SK-N-SH treated with all-trans-retinoic acid at 6 μM for 48 hours (cell line): ENCODE results near the gene ASCC1.

Experiments
- ATAC-seq: fragments of 200-7000 bp; cut with Tn5 transposase; 3 replicates; pipeline ENCODE4 v1.9.1; 2020; ENCODE audit warnings: mild to moderate bottlenecking, moderate library complexity
- BACH2 ChIP-seq: fragments of 250-450 bp; sonication (Bioruptor Pico); IDR thresholded peaks from 2 replicates; pipeline ENCODE4 v1.9.0; 2021; ENCODE audit warnings: mild to moderate bottlenecking, borderline replicate concordance
- GLIS3 ChIP-seq: fragments of 250-450 bp; sonication (Bioruptor Pico); IDR thresholded peaks from 2 replicates; pipeline ENCODE4 v1.5.0; 2020; ENCODE audit warnings: mild to moderate bottlenecking, moderate library complexity
- OSR1 ChIP-seq: fragments of 250-450 bp; sonication (Bioruptor Pico); IDR thresholded peaks from 2 replicates; pipeline ENCODE4 v1.8.0; 2022; ENCODE audit warnings: moderate library complexity, mild to moderate bottlenecking, inconsistent platforms
- RARB ChIP-seq: fragments of 250-450 bp; sonication (Bioruptor Pico); IDR thresholded peaks from 2 replicates; pipeline ENCODE4 v1.8.0; 2021; ENCODE audit warnings: mild to moderate bottlenecking, moderate library complexity
- TOX ChIP-seq: fragments of 250-450 bp; sonication (Bioruptor Pico); IDR thresholded peaks from 2 replicates; pipeline ENCODE4 v1.8.0; 2021; ENCODE audit warnings: mild to moderate bottlenecking, moderate library complexity, borderline replicate concordance
- TSHZ2 ChIP-seq: fragments of 250-450 bp; sonication (Bioruptor Pico); IDR thresholded peaks from 2 replicates; pipeline ENCODE4 v1.5.0; 2020; ENCODE audit warnings: mild to moderate bottlenecking, moderate library complexity
- ZFP30 ChIP-seq: fragments of 450-650 bp; formaldehyde crosslinking; IDR thresholded peaks from 2 replicates; pipeline ENCODE4 v1.5.0; 2022; ENCODE audit warnings: mild to moderate bottlenecking, moderate library complexity
- ZNF565 ChIP-seq: fragments of 450-650 bp; formaldehyde crosslinking; conservative IDR thresholded peaks from 2 replicates; pipeline ENCODE4 v1.5.0; 2020; ENCODE audit warnings: low read depth, mild to moderate bottlenecking, moderate library complexity
- ZNF8 ChIP-seq: fragments of 450-650 bp; formaldehyde crosslinking; IDR thresholded peaks from 2 replicates; pipeline ENCODE4 v1.5.0; 2020; ENCODE audit warnings: mild to moderate bottlenecking, moderate library complexity
- TF ChIP-seq, protein P1 (sequence below): fragments of 250-450 bp; sonication (Bioruptor Pico); IDR thresholded peaks from 2 replicates; pipeline ENCODE4 v1.8.0; 2021; ENCODE audit warnings: low read depth, mild to moderate bottlenecking, moderate library complexity, borderline replicate concordance
- TF ChIP-seq, protein P2 (sequence below): fragments of 250-450 bp; sonication (Bioruptor Pico); IDR thresholded peaks from 2 replicates; pipeline ENCODE4 v1.5.1; 2020; ENCODE audit warnings: low read depth, mild to moderate bottlenecking, moderate library complexity

The ASCC1 gene

DNA sequence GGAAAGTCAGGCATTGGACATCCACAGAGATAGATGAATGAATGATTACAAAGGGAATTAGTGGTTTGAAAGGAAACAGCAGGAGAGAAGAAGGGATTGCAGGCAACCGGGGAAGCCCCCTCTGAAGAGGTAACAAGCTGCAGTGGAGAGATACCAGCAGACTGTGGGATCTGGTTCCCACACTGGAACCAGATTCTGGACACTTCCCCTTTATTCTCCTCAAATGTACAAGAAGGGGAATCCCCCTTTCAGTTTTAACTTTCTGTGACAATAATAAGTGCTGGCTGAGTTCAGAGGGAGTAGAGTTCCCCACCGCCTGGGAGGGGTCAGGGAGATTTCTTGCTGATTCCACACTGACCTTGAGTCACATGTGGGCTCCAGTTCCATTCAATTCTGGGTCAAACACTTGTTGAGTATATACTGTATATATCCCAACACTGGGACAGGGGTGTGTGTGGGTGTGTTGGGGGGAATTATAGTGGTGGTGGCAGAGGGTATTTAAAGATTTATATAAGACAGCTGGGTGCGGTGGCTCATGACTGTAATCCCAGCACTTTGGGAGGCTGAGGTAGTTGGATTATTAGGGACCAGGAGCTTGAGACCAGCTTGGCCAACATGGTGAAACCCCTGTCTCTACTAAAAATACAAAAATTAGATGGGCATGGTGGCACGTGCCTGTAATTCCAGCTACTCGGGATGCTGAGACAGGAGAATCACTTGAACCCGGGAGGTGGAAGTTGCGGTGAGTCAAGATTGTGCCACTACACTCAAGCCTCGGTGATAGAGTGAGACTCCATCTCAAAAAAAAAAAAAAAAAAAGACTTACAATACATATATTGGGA is 41.2 kb upstream of the ASCC1 start (continued):
- TF ChIP-seq TSHZ2 (CRISPR knock-in tag) (no peak), GLIS3 (no peak), TOX (CRISPR knock-in tag) (no peak)
- TF ChIP-seq, protein P1, sequence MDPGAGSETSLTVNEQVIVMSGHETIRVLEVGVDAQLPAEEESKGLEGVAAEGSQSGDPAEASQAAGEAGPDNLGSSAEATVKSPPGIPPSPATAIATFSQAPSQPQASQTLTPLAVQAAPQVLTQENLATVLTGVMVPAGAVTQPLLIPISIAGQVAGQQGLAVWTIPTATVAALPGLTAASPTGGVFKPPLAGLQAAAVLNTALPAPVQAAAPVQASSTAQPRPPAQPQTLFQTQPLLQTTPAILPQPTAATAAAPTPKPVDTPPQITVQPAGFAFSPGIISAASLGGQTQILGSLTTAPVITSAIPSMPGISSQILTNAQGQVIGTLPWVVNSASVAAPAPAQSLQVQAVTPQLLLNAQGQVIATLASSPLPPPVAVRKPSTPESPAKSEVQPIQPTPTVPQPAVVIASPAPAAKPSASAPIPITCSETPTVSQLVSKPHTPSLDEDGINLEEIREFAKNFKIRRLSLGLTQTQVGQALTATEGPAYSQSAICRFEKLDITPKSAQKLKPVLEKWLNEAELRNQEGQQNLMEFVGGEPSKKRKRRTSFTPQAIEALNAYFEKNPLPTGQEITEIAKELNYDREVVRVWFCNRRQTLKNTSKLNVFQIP (CRISPR knock-in tag), result no peak

DNA sequence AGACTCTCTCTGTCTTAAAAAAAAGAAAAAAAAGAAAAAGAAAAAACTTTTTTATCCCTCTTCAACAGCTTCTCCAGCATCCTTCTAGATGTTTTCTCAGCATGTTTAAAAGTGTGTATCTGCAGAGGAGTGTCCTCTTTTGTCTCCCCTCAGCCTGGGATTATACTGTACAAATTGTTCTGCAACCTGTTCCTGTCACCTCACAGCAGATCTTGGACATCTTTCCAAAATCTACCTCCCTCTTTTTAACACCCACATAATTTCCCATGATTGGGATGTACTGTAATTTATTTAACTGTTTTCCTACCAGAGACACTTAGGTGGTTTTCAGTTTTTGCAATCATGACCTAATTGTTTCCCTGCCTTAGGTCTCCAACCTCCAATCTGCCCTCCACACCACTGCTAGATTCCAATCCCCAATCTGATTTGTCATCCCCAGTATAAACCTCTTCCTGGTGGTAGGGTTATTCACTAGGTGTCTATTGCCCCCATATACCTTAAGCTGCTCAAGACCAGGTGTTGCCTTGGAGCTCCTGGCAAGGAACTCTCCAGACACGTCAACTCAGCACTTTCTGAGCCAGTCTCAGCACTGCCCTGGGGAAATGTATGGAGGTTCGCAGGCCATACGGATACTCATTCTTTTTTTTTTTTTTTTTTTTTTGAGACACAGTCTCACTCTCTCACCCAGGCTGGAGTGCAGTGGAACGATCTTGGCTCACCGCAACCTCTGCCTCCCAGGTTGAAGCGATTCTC is 40.1 kb upstream of the ASCC1 start:
- TF ChIP-seq, protein P1 (CRISPR knock-in tag), result no peak
- TF ChIP-seq BACH2 (CRISPR knock-in tag) (no peak), TSHZ2 (CRISPR knock-in tag) (no peak), ZFP30 (CRISPR knock-in tag) (no peak), GLIS3 (no peak), OSR1 (CRISPR knock-in tag) (no peak), ZNF565 (CRISPR knock-in tag) (no peak), RARB (CRISPR knock-in tag) (no peak)
- ATAC-seq, result no peak

- ATAC-seq, result peak; percentile 90
- TF ChIP-seq TSHZ2 (CRISPR knock-in tag) (0 out of 2 replicates have a peak, but pooled peaks have one; percentile 35), ZNF8 (no peak)
These were observed 38.9 kb upstream of the ASCC1 start for GRCh38 chr10:72254813-72255568.

DNA sequence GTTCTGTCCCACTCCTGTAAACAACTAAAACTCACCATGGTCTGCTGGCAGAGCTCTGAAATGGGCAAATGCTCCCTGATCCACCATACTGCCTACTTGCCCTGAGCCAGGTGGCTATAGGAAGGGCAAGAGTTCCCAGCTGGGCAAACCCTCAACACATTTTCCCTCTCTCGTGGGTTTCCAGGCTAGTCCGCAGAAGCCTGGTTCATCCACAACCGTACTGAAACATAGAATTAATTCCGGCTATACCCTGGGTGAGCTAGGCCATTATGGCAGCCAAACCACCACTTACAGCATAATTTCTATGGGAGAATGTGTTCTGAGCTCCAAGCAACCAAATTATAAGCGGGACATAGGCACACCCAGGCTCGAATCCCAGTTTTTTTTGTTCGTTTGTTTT is 37.5 kb upstream of the ASCC1 start:
- ATAC-seq, result no peak

More for the DNA sequence above, 37.5 kb upstream of the ASCC1 start:
- TF ChIP-seq ZNF565 (CRISPR knock-in tag) (no peak), RARB (CRISPR knock-in tag) (no peak)
- TF ChIP-seq, protein P2, sequence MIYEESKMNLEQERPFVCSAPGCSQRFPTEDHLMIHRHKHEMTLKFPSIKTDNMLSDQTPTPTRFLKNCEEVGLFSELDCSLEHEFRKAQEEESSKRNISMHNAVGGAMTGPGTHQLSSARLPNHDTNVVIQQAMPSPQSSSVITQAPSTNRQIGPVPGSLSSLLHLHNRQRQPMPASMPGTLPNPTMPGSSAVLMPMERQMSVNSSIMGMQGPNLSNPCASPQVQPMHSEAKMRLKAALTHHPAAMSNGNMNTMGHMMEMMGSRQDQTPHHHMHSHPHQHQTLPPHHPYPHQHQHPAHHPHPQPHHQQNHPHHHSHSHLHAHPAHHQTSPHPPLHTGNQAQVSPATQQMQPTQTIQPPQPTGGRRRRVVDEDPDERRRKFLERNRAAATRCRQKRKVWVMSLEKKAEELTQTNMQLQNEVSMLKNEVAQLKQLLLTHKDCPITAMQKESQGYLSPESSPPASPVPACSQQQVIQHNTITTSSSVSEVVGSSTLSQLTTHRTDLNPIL (CRISPR knock-in tag), result no peak
